HL-60 (cell line): ENCODE results near the gene ZNF860.

Source experiments
- DNase-seq, 2 experiments: peaks; one replicate each; pipeline ENCODE4 v3.0.0-alpha.2; 2010 to 2020; ENCODE audit warnings: low read depth in 1 of 2, low spot score in 1 of 2
- H3K27ac ChIP-seq: fragments of 250-450 bp; sonication (Bioruptor Pico); replicated peaks from 2 replicates; pipeline ENCODE4 v1.5.1; 2020; ENCODE audit warnings: mild to moderate bottlenecking, moderate library complexity
- H3K27me3 ChIP-seq: fragments of 250-450 bp; sonication (Bioruptor Pico); 2 replicates; pipeline ENCODE4 v1.5.1; 2021; ENCODE audit warnings: mild to moderate bottlenecking, moderate library complexity; ENCODE audit not compliant: insufficient read depth, poor library complexity, severe bottlenecking
- H3K4me3 ChIP-seq: replicated peaks from 2 replicates; pipeline ENCODE4 v1.5.1; 2011; ENCODE audit warnings: mild to moderate bottlenecking, control low read depth, low read length; ENCODE audit not compliant: insufficient read depth
- GABPA ChIP-seq: IDR thresholded peaks from 2 replicates; pipeline ENCODE4 v1.6.1; 2012; ENCODE audit warnings: low read depth
- POLR2AphosphoS5 ChIP-seq: IDR thresholded peaks from 2 replicates; pipeline ENCODE4 v1.6.1; 2012; ENCODE audit warnings: low read depth
- SPI1 ChIP-seq: IDR thresholded peaks from 2 replicates; pipeline ENCODE4 v1.6.1; 2012; ENCODE audit warnings: low read depth, mild to moderate bottlenecking, borderline replicate concordance
- TF ChIP-seq, protein P1 (sequence below): IDR thresholded peaks from one replicate; pipeline ENCODE4 v1.5.1; 2011; ENCODE audit warnings: low read length, control low read depth, inconsistent platforms; ENCODE audit not compliant: insufficient read depth
- TF ChIP-seq, protein P2 (sequence below): IDR thresholded peaks from 2 replicates; pipeline ENCODE4 v1.6.1; 2012; ENCODE audit warnings: low read depth; ENCODE audit not compliant: insufficient replicate concordance

Gene ZNF860

DNA sequence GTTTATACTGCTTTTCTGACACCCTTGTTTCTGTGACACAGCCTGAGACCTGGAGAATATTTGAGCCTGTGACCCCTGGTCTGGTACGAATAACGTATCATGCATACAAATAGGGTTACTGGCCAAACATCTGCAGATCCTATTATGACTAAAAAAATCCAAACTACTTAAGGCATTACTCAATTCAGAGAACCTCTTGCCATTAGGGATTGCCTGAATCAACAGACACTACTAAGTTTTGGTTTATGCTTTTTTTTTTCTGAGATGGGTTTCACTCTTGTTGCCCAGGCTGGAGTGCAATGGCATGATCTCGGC lies 35.9 kb upstream of the ZNF860 start:
- no peaks in the 10 kb centered on the region for H3K27me3 ChIP-seq
- no peak for DNase-seq
- no peak overlapping the region for H3K27ac ChIP-seq
- no peak overlapping the region for H3K4me3 ChIP-seq
- TF ChIP-seq SPI1: no peak
- TF ChIP-seq, protein P1, sequence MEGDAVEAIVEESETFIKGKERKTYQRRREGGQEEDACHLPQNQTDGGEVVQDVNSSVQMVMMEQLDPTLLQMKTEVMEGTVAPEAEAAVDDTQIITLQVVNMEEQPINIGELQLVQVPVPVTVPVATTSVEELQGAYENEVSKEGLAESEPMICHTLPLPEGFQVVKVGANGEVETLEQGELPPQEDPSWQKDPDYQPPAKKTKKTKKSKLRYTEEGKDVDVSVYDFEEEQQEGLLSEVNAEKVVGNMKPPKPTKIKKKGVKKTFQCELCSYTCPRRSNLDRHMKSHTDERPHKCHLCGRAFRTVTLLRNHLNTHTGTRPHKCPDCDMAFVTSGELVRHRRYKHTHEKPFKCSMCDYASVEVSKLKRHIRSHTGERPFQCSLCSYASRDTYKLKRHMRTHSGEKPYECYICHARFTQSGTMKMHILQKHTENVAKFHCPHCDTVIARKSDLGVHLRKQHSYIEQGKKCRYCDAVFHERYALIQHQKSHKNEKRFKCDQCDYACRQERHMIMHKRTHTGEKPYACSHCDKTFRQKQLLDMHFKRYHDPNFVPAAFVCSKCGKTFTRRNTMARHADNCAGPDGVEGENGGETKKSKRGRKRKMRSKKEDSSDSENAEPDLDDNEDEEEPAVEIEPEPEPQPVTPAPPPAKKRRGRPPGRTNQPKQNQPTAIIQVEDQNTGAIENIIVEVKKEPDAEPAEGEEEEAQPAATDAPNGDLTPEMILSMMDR: no peak
- TF ChIP-seq, protein P2, sequence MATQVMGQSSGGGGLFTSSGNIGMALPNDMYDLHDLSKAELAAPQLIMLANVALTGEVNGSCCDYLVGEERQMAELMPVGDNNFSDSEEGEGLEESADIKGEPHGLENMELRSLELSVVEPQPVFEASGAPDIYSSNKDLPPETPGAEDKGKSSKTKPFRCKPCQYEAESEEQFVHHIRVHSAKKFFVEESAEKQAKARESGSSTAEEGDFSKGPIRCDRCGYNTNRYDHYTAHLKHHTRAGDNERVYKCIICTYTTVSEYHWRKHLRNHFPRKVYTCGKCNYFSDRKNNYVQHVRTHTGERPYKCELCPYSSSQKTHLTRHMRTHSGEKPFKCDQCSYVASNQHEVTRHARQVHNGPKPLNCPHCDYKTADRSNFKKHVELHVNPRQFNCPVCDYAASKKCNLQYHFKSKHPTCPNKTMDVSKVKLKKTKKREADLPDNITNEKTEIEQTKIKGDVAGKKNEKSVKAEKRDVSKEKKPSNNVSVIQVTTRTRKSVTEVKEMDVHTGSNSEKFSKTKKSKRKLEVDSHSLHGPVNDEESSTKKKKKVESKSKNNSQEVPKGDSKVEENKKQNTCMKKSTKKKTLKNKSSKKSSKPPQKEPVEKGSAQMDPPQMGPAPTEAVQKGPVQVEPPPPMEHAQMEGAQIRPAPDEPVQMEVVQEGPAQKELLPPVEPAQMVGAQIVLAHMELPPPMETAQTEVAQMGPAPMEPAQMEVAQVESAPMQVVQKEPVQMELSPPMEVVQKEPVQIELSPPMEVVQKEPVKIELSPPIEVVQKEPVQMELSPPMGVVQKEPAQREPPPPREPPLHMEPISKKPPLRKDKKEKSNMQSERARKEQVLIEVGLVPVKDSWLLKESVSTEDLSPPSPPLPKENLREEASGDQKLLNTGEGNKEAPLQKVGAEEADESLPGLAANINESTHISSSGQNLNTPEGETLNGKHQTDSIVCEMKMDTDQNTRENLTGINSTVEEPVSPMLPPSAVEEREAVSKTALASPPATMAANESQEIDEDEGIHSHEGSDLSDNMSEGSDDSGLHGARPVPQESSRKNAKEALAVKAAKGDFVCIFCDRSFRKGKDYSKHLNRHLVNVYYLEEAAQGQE: no peak
- TF ChIP-seq GABPA: no peak
- TF ChIP-seq POLR2AphosphoS5: no peak

DNA sequence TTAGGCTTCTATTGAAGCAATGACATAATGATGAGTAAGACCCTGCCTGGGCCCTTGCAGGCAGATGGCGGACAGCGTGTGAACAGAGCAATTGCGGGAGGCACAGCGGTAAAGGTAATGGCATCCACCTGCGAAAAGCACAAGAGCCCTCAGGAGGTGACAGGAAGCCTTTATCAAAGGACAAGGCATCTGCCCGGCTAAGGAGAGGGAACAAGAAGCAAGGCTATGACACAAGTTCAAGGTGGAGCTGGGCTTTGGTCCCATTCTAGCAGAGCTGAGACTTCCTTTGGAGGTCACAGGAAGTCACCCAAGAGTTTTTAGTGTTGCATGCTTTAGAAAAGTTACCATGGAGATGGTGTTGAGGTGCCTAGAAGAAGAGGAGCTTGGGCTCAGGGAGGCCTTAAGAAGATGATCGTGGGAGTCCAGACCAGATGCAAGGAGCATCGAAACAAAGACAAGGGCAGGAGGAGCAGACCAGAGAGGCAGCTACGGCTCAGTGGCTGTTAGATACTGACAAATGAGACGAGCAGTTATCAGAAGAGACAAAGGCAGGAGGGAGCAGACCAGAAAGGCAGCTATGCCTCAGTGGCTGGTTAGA lies 35.0 kb upstream of the ZNF860 start:
- H3K27me3 ChIP-seq: no peaks in the 10 kb centered on the region
- H3K4me3 ChIP-seq: no peak overlapping the region
- H3K27ac ChIP-seq: no peak overlapping the region
- no peak for TF ChIP-seq GABPA
- TF ChIP-seq POLR2AphosphoS5: no peak
- TF ChIP-seq SPI1: no peak
- TF ChIP-seq, protein P1: no peak
- TF ChIP-seq, protein P2: no peak
- no peak for DNase-seq

DNA sequence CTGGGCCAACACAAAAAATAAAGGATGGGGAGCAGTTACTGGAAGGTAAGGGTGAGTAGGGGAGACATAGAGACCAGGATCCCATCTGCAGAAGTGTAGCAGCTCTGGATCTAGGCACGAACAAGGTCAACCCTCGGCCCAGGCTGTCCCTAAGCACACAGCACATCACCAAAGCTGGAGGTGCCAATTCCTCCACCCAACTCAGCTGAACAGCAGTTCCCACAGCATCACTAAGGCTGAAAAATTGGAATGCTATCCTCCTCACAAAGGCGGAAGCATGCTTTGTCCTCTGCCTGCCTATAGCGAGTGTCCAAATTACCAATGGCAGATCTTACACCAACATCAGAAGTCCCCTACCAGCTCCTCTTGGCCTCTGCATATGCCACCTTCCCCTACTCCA lies 34.4 kb upstream of the ZNF860 start:
- TF ChIP-seq GABPA (no peak), SPI1 (no peak), POLR2AphosphoS5 (no peak)
- TF ChIP-seq, protein P1: no peak
- TF ChIP-seq, protein P2: no peak
- Histone ChIP-seq H3K4me3 (no peak overlapping the region), H3K27ac (no peak overlapping the region), H3K27me3 (no peaks in the 10 kb centered on the region)
- no peak for DNase-seq
